ENCODE measurements around the gene ECE2.
A peak's percentile ranks its signal among the peaks of the same experiment; 100 is the strongest.

GRCh38 chr3:184314700-184315542 lies 39.1 kb downstream of the ECE2 start:
- TF ChIP-seq CHD2 (IDR thresholded peaks at IDR 0.05; ENCODE audit: low read length, partially characterized antibody) (no peak), TAF1 (IDR thresholded peaks at IDR 0.05; ENCODE audit: borderline replicate concordance, low read depth, low read length) (peak; percentile 54; the same call in 1 of the 2 replicates), CTCF (IDR thresholded peaks at IDR 0.05) (no peak), JUND (IDR thresholded peaks at IDR 0.05) (no peak), GATA2 (CRISPR knock-in tag; IDR thresholded peaks at IDR 0.05) (no peak), EP300 (IDR thresholded peaks at IDR 0.05; ENCODE audit: borderline replicate concordance in 1 of 2, low read depth in 1 of 2, low read length in 1 of 2) (no peak)

Measured in SK-N-SH (cell line).